WERI-Rb-1 (cell line): ENCODE results near the gene SOWAHC.

Source experiments
- DNase-seq: peaks from one replicate; pipeline ENCODE4 v3.0.0-alpha.2; 2020
- H3K27ac ChIP-seq: fragments of 250-450 bp; sonication (Bioruptor Pico); 2 replicates; pipeline ENCODE4 v1.5.1; 2020; ENCODE audit warnings: mild to moderate bottlenecking, moderate library complexity
- H3K27me3 ChIP-seq: fragments of 250-450 bp; sonication (Bioruptor Pico); 2 replicates; pipeline ENCODE4 v1.5.1; 2021; ENCODE audit warnings: mild to moderate bottlenecking, low read depth, moderate library complexity; ENCODE audit not compliant: insufficient read depth, severe bottlenecking
- H3K36me3 ChIP-seq: fragments of 250-450 bp; sonication (Bioruptor Pico); 2 replicates; pipeline ENCODE4 v1.5.1; 2020; ENCODE audit warnings: mild to moderate bottlenecking, moderate library complexity
- H3K4me3 ChIP-seq: 2 replicates; pipeline ENCODE4 v1.5.1; 2011; ENCODE audit warnings: low read depth, mild to moderate bottlenecking, control low read depth, low read length
- H3K9me3 ChIP-seq: fragments of 250-450 bp; sonication (Bioruptor Pico); 2 replicates; pipeline ENCODE4 v1.5.1; 2021; ENCODE audit warnings: mild to moderate bottlenecking, moderate library complexity; ENCODE audit not compliant: severe bottlenecking
- CTCF ChIP-seq: IDR thresholded peaks from 2 replicates; pipeline ENCODE4 v1.5.1; 2011; ENCODE audit warnings: low read depth, mild to moderate bottlenecking, control low read depth, inconsistent platforms, low read length

The SOWAHC gene

GRCh38 chr2:109647636-109648035 is 33.5 kb downstream of the SOWAHC start:
- no peak overlapping the region for H3K27ac ChIP-seq

GRCh38 chr2:109648041-109648527 is 33.9 kb downstream of the SOWAHC start:
- no peaks in the 10 kb centered on the region for H3K36me3 ChIP-seq
- TF ChIP-seq CTCF, result no peak
- no peak for DNase-seq
- H3K27ac ChIP-seq, result no peak overlapping the region
- H3K27me3 ChIP-seq, result no peaks in the 10 kb centered on the region
- H3K9me3 ChIP-seq, result no peaks in the 10 kb centered on the region
- H3K4me3 ChIP-seq, result no peak overlapping the region

More at GRCh38 chr2:109647636-109648035, 33.5 kb downstream of the SOWAHC start:
- no peaks in the 10 kb centered on the region for H3K27me3 ChIP-seq
- DNase-seq, result no peak
- H3K9me3 ChIP-seq, result no peaks in the 10 kb centered on the region
- TF ChIP-seq CTCF, result no peak
- no peaks in the 10 kb centered on the region for H3K36me3 ChIP-seq
- no peak overlapping the region for H3K4me3 ChIP-seq

- TF ChIP-seq CTCF, result no peak
- no peak for DNase-seq
- H3K36me3 ChIP-seq, result no peaks in the 10 kb centered on the region
- no peak overlapping the region for H3K4me3 ChIP-seq
- no peak overlapping the region for H3K27ac ChIP-seq
- no peaks in the 10 kb centered on the region for H3K27me3 ChIP-seq
- no peaks in the 10 kb centered on the region for H3K9me3 ChIP-seq
These were observed 35.9 kb downstream of the SOWAHC start for GRCh38 chr2:109649736-109650695.

- Histone ChIP-seq H3K27ac (no peak overlapping the region), H3K27me3 (no peaks in the 10 kb centered on the region), H3K36me3 (no peaks in the 10 kb centered on the region), H3K4me3 (no peak overlapping the region), H3K9me3 (no peaks in the 10 kb centered on the region)
- TF ChIP-seq CTCF, result no peak
- no peak for DNase-seq
These were observed 40.3 kb downstream of the SOWAHC start for GRCh38 chr2:109654326-109655050.

- DNase-seq, result no peak
These were observed 41.1 kb downstream of the SOWAHC start for GRCh38 chr2:109655287-109655686.

More at GRCh38 chr2:109655287-109655686, 41.1 kb downstream of the SOWAHC start:
- no peaks in the 10 kb centered on the region for H3K9me3 ChIP-seq
- H3K4me3 ChIP-seq, result no peak overlapping the region
- H3K27ac ChIP-seq, result no peak overlapping the region
- no peak for TF ChIP-seq CTCF
- H3K36me3 ChIP-seq, result no peaks in the 10 kb centered on the region
- no peaks in the 10 kb centered on the region for H3K27me3 ChIP-seq
